Measurements from ENCODE around the gene TAS1R3. TPM values are rescaled to one million over a fixed set of nuclear protein-coding genes. Genes with fewer than 3 reads are reported as not detected.

The TAS1R3 gene
- total RNA-seq, 1 donor from 2014 or later, result 0.65 TPM

GRCh38 chr1:1294250-1294890 lies 36.7 kb upstream of the TAS1R3 start:
- H3K4me3 ChIP-seq, result no peak overlapping the region
- TF ChIP-seq CTCF (IDR thresholded peaks at IDR 0.05), result no peak
- no peaks in the 10 kb centered on the region for H3K4me1 ChIP-seq
- H3K36me3 ChIP-seq, result peaks cover 14% of the 10 kb centered on the region
- intact Hi-C loops (cut with DNase I), result no loop called here
- no peaks in the 10 kb centered on the region for H3K9me3 ChIP-seq
- H3K27ac ChIP-seq, result no peak overlapping the region
- ATAC-seq (no peak), DNase-seq (no peak)
- H3K27me3 ChIP-seq (ENCODE audit: low read depth), result no peaks in the 10 kb centered on the region

DNA sequence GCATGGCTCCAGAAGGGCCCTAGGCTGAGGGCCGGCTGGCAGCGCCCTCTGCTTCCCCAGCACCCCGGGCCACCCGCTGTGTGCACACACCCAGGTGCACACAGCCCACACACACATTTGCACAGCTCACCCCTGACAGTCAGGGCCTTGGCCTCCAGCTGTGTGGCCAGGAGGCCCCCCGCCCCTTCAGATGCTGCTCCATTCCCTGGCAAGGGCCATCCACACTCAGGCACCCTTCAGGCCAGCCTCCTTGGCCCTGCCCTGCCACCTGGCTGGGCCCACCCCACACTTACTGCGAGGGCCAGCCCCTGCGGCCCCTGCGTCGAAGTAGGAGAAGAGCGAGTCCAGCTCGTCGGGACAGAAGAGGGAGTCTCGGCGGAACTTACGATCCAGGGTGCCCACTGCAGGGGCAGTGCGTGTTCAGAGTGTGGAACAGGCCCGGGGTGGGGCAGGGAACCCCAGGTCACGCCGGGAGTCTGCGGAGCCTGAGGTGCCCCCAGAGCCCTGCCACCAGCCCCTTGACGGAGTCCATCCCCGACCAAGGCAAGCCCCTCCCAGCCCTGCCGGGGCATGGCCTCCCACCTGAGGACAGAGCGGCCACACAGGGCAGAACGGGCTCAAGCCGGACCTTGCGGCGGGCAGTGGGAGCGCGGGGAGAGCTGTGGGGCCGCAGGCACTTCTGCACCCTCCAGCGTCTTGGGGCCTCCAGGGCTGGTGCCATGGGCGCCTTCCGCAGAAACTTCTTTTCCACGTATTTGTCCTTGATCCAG lies 35.7 kb upstream of the TAS1R3 start:
- ATAC-seq (no peak), DNase-seq (no peak)
- Histone ChIP-seq H3K27ac (no peak overlapping the region), H3K27me3 (ENCODE audit: low read depth) (no peaks in the 10 kb centered on the region), H3K36me3 (peaks cover 20% of the 10 kb centered on the region), H3K4me1 (no peaks in the 10 kb centered on the region), H3K9me3 (no peaks in the 10 kb centered on the region), H3K4me3 (no peak overlapping the region)
- intact Hi-C loops (cut with DNase I), result no loop called here
- TF ChIP-seq CTCF (IDR thresholded peaks at IDR 0.05), result no peak

GRCh38 chr1:1296070-1297061 lies 34.7 kb upstream of the TAS1R3 start:
- Histone ChIP-seq H3K4me3 (no peak overlapping the region), H3K27me3 (ENCODE audit: low read depth) (no peaks in the 10 kb centered on the region), H3K9me3 (no peaks in the 10 kb centered on the region), H3K4me1 (no peaks in the 10 kb centered on the region), H3K36me3 (peaks cover 21% of the 10 kb centered on the region), H3K27ac (no peak overlapping the region)
- intact Hi-C loops (cut with DNase I), result no loop called here
- ATAC-seq (no peak), DNase-seq (no peak)
- TF ChIP-seq CTCF (IDR thresholded peaks at IDR 0.05), result no peak

DNA sequence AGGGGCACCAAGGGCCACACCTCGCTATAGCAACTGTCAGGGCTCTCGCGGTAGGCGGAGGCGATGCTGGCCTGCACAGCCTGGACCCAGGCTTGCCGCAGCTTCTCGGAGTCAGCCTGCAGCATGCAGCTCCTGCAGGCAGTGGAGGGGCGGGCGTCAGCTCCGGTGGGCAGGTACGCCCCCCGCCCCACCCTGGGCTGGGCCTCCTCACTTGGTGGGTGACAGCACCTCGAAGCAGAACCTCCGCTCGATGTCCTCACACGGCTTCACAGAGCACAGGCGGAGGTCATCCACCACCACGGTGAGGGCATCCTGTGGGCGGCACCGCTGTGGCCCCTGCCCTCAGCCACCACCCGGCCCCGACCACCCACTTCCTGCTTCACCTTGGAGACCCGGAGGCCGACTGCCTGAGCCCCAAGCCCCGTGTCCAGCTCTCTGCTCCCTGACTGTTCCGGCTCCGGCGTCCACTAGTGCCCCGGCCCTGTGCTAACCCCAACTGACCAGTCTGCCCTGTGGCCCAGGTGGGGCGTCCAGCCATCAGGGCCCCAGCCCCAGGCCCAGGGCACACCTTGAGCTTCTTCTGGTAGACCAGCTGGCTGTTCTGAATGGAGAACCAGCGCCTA lies 33.2 kb upstream of the TAS1R3 start:
- H3K4me3 ChIP-seq, result no peak overlapping the region
- H3K4me1 ChIP-seq, result no peaks in the 10 kb centered on the region
- no peak for DNase-seq
- H3K36me3 ChIP-seq, result peaks cover 21% of the 10 kb centered on the region
- H3K9me3 ChIP-seq, result no peaks in the 10 kb centered on the region
- intact Hi-C loops (cut with DNase I), result no loop called here
- TF ChIP-seq CTCF (IDR thresholded peaks at IDR 0.05), result no peak
- no peak overlapping the region for H3K27ac ChIP-seq
- H3K27me3 ChIP-seq (ENCODE audit: low read depth), result no peaks in the 10 kb centered on the region
- ATAC-seq, result no peak
